Stomach (tissue), 4 donors: ENCODE results near the gene TMEM81.

Source experiments
- CTCF ChIP-seq, 7 experiments: fragments of 450-650 bp in 4 of 7; fragments of 200-600 bp in 3 of 7; sonication (generic) in 3 of 7; IDR thresholded peaks; one replicate each; pipeline ENCODE4 v1.5.1; 2016 to 2019; ENCODE audit warnings: antibody characterized with exemption in 7 of 7, control low read depth in 2 of 7, mild to moderate bottlenecking in 1 of 7
- EP300 ChIP-seq: sonication (generic); formaldehyde crosslinking; IDR thresholded peaks from one replicate; pipeline ENCODE4 v1.6.1; 2017; ENCODE audit warnings: antibody characterized with exemption
- POLR2A ChIP-seq, 4 donors: fragments of 450-650 bp; IDR thresholded peaks; one replicate each; pipeline ENCODE4 v1.6.1; 2016; ENCODE audit warnings: antibody characterized with exemption in 4 of 4, control low read depth in 2 of 4, mild to moderate bottlenecking in 1 of 4, moderate library complexity in 1 of 4
- POLR2AphosphoS5 ChIP-seq, 3 donors: sonication (generic); formaldehyde crosslinking; IDR thresholded peaks; one replicate each; pipeline ENCODE4 v1.6.1; 2016; ENCODE audit warnings: antibody characterized with exemption in 3 of 3

DNA sequence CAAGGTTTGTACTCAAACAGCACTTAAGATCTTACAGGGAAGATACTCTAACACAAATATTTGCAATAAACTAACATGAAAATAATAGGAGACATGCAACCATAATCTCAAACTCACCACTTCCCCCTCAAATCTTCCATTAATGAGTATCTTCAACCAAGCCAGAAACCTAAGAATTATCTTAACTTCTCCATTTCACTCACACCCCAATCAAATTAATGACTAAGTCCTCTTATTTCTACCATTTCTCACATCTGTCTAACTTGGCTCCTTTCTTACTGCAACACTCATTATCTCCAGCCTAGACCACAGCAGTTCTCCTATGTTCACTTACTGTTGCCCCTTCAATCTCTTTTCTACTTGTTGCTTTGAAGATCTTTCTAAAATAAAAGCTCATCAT lies 27.1 kb upstream of the TMEM81 start:
- TF ChIP-seq POLR2A (IDR thresholded peaks at IDR 0.05) = no peak
- TF ChIP-seq CTCF (IDR thresholded peaks at IDR 0.05) = no peak
- TF ChIP-seq POLR2AphosphoS5 (IDR thresholded peaks at IDR 0.05) = no peak
- TF ChIP-seq EP300 = no peak
